Keratinocyte (primary cell): ENCODE results near the gene AFM. TPM values are rescaled to one million over a fixed set of nuclear protein-coding genes. Genes with fewer than 3 reads are reported as not detected.

Source experiments
- DNase-seq: peaks from one replicate; pipeline ENCODE4 v3.0.0-alpha.2; 2011; ENCODE audit warnings: low read depth, missing footprints, low spot score
- FAIRE-seq: peaks from 2 replicates; lab custom pipeline; 2011; peaks lifted over from hg19 to GRCh38; lab: Jason Lieb, UNC
- H2AFZ ChIP-seq: 2 replicates; pipeline ENCODE4 v1.6.0; 2012; ENCODE audit warnings: low read length, control low read depth, inconsistent platforms; ENCODE audit not compliant: control insufficient read depth
- H3K27ac ChIP-seq: 2 replicates; pipeline ENCODE4 v1.5.1; 2011; ENCODE audit warnings: low read length; ENCODE audit not compliant: control insufficient read depth, insufficient read depth
- H3K27me3 ChIP-seq: 3 replicates; pipeline ENCODE4 v1.6.0; 2011; ENCODE audit warnings: low read length; ENCODE audit not compliant: control insufficient read depth, insufficient read depth; ENCODE audit errors: extremely low read depth
- H3K36me3 ChIP-seq, 2 experiments: 2 replicates in 1 of 2; 3 replicates in 1 of 2; pipeline ENCODE4 v1.5.1; 2011; ENCODE audit warnings: low read length in 2 of 2, mild to moderate bottlenecking in 1 of 2; ENCODE audit not compliant: control insufficient read depth in 2 of 2, insufficient read depth in 2 of 2; ENCODE audit errors: extremely low read depth in 1 of 2
- H3K4me1 ChIP-seq: 3 replicates; pipeline ENCODE4 v1.5.1; 2011; ENCODE audit warnings: low read length; ENCODE audit not compliant: control insufficient read depth, insufficient read depth; ENCODE audit errors: extremely low read depth
- H3K4me2 ChIP-seq: 3 replicates; pipeline ENCODE4 v1.6.0; 2011; ENCODE audit warnings: low read depth, low read length; ENCODE audit not compliant: control insufficient read depth, insufficient read depth; ENCODE audit errors: extremely low read depth
- H3K4me3 ChIP-seq, 3 experiments: fragments of 200-600 bp in 1 of 3; sonication (generic) in 1 of 3; 2 replicates in 2 of 3; 3 replicates in 1 of 3; pipeline ENCODE4 v1.5.1; 2011 to 2016; ENCODE audit warnings: low read length in 3 of 3, mild to moderate bottlenecking in 3 of 3, control low read depth in 2 of 3, inconsistent platforms in 1 of 3, low read depth in 1 of 3, mixed read lengths in 1 of 3, mixed run types in 1 of 3, moderate library complexity in 1 of 3; ENCODE audit not compliant: control insufficient read depth in 2 of 3, insufficient read depth in 2 of 3; ENCODE audit errors: extremely low read depth in 1 of 3
- H3K79me2 ChIP-seq: 2 replicates; pipeline ENCODE4 v1.6.0; 2012; ENCODE audit warnings: low read length; ENCODE audit not compliant: control insufficient read depth, insufficient read depth
- H3K9ac ChIP-seq: 3 replicates; pipeline ENCODE4 v1.6.0; 2011; ENCODE audit warnings: low read length; ENCODE audit not compliant: control insufficient read depth, insufficient read depth; ENCODE audit errors: extremely low read depth
- H3K9me1 ChIP-seq: 3 replicates; pipeline ENCODE4 v1.6.0; 2011; ENCODE audit warnings: low read length; ENCODE audit not compliant: control insufficient read depth, insufficient read depth; ENCODE audit errors: extremely low read depth
- H3K9me3 ChIP-seq: 2 replicates; pipeline ENCODE4 v1.5.1; 2012; ENCODE audit warnings: low read depth, low read length; ENCODE audit not compliant: control insufficient read depth
- H4K20me1 ChIP-seq: 3 replicates; pipeline ENCODE4 v1.6.0; 2011; ENCODE audit warnings: low read length; ENCODE audit not compliant: control insufficient read depth, insufficient read depth; ENCODE audit errors: extremely low read depth
- EZH2 ChIP-seq: IDR thresholded peaks from one replicate; pipeline ENCODE4 v1.6.1; 2012; ENCODE audit warnings: inconsistent platforms, mild to moderate bottlenecking, low read length, moderate library complexity
- dilution Hi-C: fragments of 300-500 bp; cut with MboI; formaldehyde crosslinking; loops from one replicate; pipeline ENCODE4 v1.7.0; 2020; ENCODE audit warnings: low sequenced_read_pairs; ENCODE audit not compliant: extremely low pct_ligation_motif_present
- polyA plus RNA-seq, 5 experiments: library from polyadenylated mRNA; depleted of rRNA in 3 of 5; stranded (reverse) in 3 of 5; stranded (forward) in 1 of 5; unstranded in 1 of 5; fragments of >200 nt; gene quantifications; 1 replicate in 1 of 5; 2 replicates in 3 of 5; 3 replicates in 1 of 5; pipeline versions ENCODE4 v1.2.1 to v1.2.3, GENCODE V29; 2011 to 2012; ENCODE audit warnings: missing spikeins in 2 of 5, low read depth in 1 of 5, low replicate concordance in 1 of 5
- TF ChIP-seq, protein P1 (sequence below), 3 experiments: IDR thresholded peaks in 1 of 3; conservative IDR thresholded peaks in 1 of 3; optimal IDR thresholded peaks in 1 of 3; 2 replicates in 2 of 3; 3 replicates in 1 of 3; pipeline versions ENCODE3 to v1.5.1; 2011; ENCODE audit warnings: low read length in 3 of 3, mild to moderate bottlenecking in 3 of 3, moderate library complexity in 2 of 3, control low read depth in 1 of 3, inconsistent platforms in 1 of 3; ENCODE audit not compliant: insufficient read depth in 2 of 3; ENCODE audit errors: extremely low read depth in 1 of 3

Gene AFM
- polyA plus RNA-seq, 1 donor (not counting 4 experiments of a cell fraction or from before 2014, with no cell fraction given) = not detected

DNA sequence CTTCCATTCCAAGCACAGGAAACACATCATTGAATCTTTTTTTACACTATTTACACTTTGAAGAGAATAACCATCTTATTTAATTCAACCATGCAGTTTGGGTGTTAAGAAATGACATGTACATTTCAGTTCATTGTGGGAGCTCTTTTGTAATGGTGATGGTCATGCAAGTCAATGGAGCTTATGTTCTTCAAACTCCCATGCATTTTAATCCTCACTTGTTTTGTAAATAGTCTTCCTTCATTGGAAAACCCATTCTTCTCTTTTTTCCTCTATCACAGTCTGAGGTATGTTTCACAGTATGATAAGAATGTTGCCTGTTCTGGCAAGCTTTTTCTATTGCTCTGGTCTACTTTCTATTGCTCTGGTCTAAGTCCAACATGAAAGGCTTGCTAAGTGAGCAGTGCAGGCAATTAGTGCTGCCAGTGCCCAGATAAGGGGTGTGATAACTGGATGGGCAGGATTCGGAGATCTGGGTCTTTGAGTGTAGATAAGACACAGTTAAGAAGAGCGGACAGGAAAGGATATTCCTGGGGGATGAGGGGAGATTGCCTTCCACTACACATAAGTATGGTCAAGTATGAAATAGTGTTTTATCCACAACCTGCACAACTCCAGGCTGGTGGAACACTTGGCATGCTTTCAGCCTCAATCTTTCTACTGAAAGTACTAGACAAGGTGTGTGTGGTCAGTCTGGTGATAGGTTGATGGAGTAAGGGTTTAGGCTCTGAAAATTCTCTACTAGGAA, 28.4 kb upstream of the AFM start:
- peak overlapping the region; percentile 42 for H3K4me2 ChIP-seq
- H3K36me3 ChIP-seq = no peaks in the 10 kb centered on the region
- FAIRE-seq (peak; percentile 86), DNase-seq (no peak)
- H3K9me1 ChIP-seq = no peaks in the 10 kb centered on the region
- H3K27me3 ChIP-seq = no peaks in the 10 kb centered on the region
- H3K9me3 ChIP-seq = no peaks in the 10 kb centered on the region
- TF ChIP-seq, protein P1, sequence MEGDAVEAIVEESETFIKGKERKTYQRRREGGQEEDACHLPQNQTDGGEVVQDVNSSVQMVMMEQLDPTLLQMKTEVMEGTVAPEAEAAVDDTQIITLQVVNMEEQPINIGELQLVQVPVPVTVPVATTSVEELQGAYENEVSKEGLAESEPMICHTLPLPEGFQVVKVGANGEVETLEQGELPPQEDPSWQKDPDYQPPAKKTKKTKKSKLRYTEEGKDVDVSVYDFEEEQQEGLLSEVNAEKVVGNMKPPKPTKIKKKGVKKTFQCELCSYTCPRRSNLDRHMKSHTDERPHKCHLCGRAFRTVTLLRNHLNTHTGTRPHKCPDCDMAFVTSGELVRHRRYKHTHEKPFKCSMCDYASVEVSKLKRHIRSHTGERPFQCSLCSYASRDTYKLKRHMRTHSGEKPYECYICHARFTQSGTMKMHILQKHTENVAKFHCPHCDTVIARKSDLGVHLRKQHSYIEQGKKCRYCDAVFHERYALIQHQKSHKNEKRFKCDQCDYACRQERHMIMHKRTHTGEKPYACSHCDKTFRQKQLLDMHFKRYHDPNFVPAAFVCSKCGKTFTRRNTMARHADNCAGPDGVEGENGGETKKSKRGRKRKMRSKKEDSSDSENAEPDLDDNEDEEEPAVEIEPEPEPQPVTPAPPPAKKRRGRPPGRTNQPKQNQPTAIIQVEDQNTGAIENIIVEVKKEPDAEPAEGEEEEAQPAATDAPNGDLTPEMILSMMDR (optimal IDR thresholded peaks at IDR 0.05 in 1 of 3, IDR thresholded peaks at IDR 0.05 in 1 of 3, conservative IDR thresholded peaks at IDR 0.05 in 1 of 3; ENCODE audit: extremely low read depth in 1 of 3, insufficient read depth in 2 of 3, low read length in 3 of 3) = no peak
- no peak overlapping the region for H3K27ac ChIP-seq
- no peaks in the 10 kb centered on the region for H3K79me2 ChIP-seq
- H4K20me1 ChIP-seq = no peaks in the 10 kb centered on the region
- dilution Hi-C loops = no loop called here
- peak overlapping the region; percentile 85 for H2AFZ ChIP-seq
- no peak overlapping the region for H3K9ac ChIP-seq
- H3K4me1 ChIP-seq = peaks cover 34% of the 10 kb centered on the region
- H3K4me3 ChIP-seq = no peak overlapping the region

DNA sequence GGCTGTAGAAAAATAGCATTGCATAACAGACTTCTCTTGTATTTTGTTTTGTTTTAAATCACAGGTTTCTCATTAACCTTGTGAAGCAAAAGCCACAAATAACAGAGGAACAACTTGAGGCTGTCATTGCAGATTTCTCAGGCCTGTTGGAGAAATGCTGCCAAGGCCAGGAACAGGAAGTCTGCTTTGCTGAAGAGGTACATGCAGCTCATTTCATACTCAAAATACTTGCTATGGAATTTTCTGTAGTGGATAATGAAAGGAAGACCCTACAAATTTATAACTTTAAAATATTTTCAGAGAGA, 27.9 kb upstream of the AFM start:
- Histone ChIP-seq H3K4me2 (peak overlapping the region; percentile 42), H2AFZ (peak overlapping the region; percentile 85), H3K79me2 (no peaks in the 10 kb centered on the region), H3K4me3 (no peak overlapping the region), H3K27ac (no peak overlapping the region), H3K36me3 (no peaks in the 10 kb centered on the region), H3K4me1 (peaks cover 34% of the 10 kb centered on the region), H4K20me1 (no peaks in the 10 kb centered on the region), H3K9ac (no peak overlapping the region), H3K27me3 (no peaks in the 10 kb centered on the region), H3K9me1 (no peaks in the 10 kb centered on the region), H3K9me3 (no peaks in the 10 kb centered on the region)
- no peak for DNase-seq
- dilution Hi-C loops = no loop called here
- no peak for FAIRE-seq
- no peak for TF ChIP-seq EZH2
- TF ChIP-seq, protein P1 (optimal IDR thresholded peaks at IDR 0.05 in 1 of 3, IDR thresholded peaks at IDR 0.05 in 1 of 3, conservative IDR thresholded peaks at IDR 0.05 in 1 of 3; ENCODE audit: extremely low read depth in 1 of 3, insufficient read depth in 2 of 3, low read length in 3 of 3) = no peak
